IMR-90 (cell line): ENCODE data around the gene SNAP23. TPM values are rescaled to one million over a fixed set of nuclear protein-coding genes. Genes with fewer than 3 reads are reported as not detected.

ENCODE experiments used
- ATAC-seq: fragments of 200-7000 bp; cut with Tn5 transposase; 2 replicates; pipeline ENCODE4 v1.9.1; 2020; ENCODE audit warnings: low read depth, mild to moderate bottlenecking, moderate library complexity
- BruUV-seq: library from RNA; stranded (reverse); fragments of 400-500 nt; replicated peaks from 2 replicates; lab custom pipeline; 2021; lab: Mats Ljungman, UMichigan
- CTCF ChIA-PET: fragments of 300-600 bp; formaldehyde crosslinking; extraction: SDS; loops from one replicate; lab custom pipeline; 2021; ENCODE audit warnings: antibody characterized with exemption; lab: Yijun Ruan, JAX
- POLR2A ChIA-PET: fragments of 300-600 bp; sonication (Branson Sonifier 250); formaldehyde crosslinking; loops from one replicate; lab custom pipeline; 2022; ENCODE audit warnings: antibody characterized with exemption; ENCODE audit not compliant: unreplicated experiment; lab: Charles Lee
- DNase-seq: peaks from one replicate; pipeline ENCODE4 v3.0.0; 2013
- H2AFZ ChIP-seq: replicated peaks from 2 replicates; pipeline ENCODE3; 2013; ENCODE audit warnings: low read length, mild to moderate bottlenecking; ENCODE audit not compliant: poor library complexity
- H2AK5ac ChIP-seq: 2 replicates; pipeline ENCODE4 v1.6.1; 2013; ENCODE audit warnings: low read depth, low read length, inconsistent platforms
- H2AK9ac ChIP-seq: replicated peaks from 2 replicates; pipeline ENCODE3; 2013; ENCODE audit warnings: mild to moderate bottlenecking, low read depth, low read length, moderate library complexity; ENCODE audit not compliant: poor library complexity
- H2BK120ac ChIP-seq: 2 replicates; pipeline ENCODE4 v1.6.1; 2013; ENCODE audit warnings: low read depth, low read length, inconsistent platforms
- H2BK15ac ChIP-seq: 3 replicates; pipeline ENCODE4 v1.6.1; 2013; ENCODE audit warnings: low read depth, low read length, inconsistent platforms
- H2BK20ac ChIP-seq: 2 replicates; pipeline ENCODE4 v1.6.1; 2013; ENCODE audit warnings: low read depth, mild to moderate bottlenecking, inconsistent platforms, low read length, moderate library complexity
- H2BK5ac ChIP-seq: 2 replicates; pipeline ENCODE4 v1.6.1; 2013; ENCODE audit warnings: mild to moderate bottlenecking, low read depth, low read length, inconsistent platforms; ENCODE audit not compliant: poor library complexity, severe bottlenecking
- H3K14ac ChIP-seq: replicated peaks from 2 replicates; pipeline ENCODE4 v1.6.1; 2013; ENCODE audit warnings: low read depth, low read length, inconsistent platforms
- H3K18ac ChIP-seq: 2 replicates; pipeline ENCODE4 v1.6.1; 2013; ENCODE audit warnings: low read depth, low read length, control low read depth
- H3K23ac ChIP-seq: 2 replicates; pipeline ENCODE4 v1.6.1; 2013; ENCODE audit warnings: low read depth, low read length, inconsistent platforms
- H3K27ac ChIP-seq: 2 replicates; pipeline ENCODE4 v1.5.1; 2013; ENCODE audit warnings: mild to moderate bottlenecking, control low read depth, low read length; ENCODE audit not compliant: insufficient read depth
- H3K27me3 ChIP-seq: 2 replicates; pipeline ENCODE4 v1.6.1; 2013; ENCODE audit warnings: low read length; ENCODE audit not compliant: control insufficient read depth, insufficient read depth
- H3K36me3 ChIP-seq: 2 replicates; pipeline ENCODE4 v1.6.1; 2013; ENCODE audit warnings: low read length, mixed read lengths; ENCODE audit not compliant: control insufficient read depth, insufficient read depth
- H3K4ac ChIP-seq: 2 replicates; pipeline ENCODE4 v1.6.1; 2013; ENCODE audit warnings: low read depth, low read length, inconsistent platforms
- H3K4me1 ChIP-seq: 2 replicates; pipeline ENCODE4 v1.6.1; 2013; ENCODE audit warnings: low read length, mixed read lengths; ENCODE audit not compliant: control insufficient read depth, insufficient read depth
- H3K4me2 ChIP-seq: 2 replicates; pipeline ENCODE4 v1.6.1; 2013; ENCODE audit warnings: low read depth, mild to moderate bottlenecking, control low read depth, low read length, moderate library complexity
- H3K4me3 ChIP-seq: 2 replicates; pipeline ENCODE4 v1.5.1; 2013; ENCODE audit warnings: low read depth, mild to moderate bottlenecking, control low read depth, low read length, moderate library complexity; ENCODE audit not compliant: insufficient read depth
- H3K56ac ChIP-seq: 2 replicates; pipeline ENCODE4 v1.6.1; 2013; ENCODE audit warnings: low read length, inconsistent platforms; ENCODE audit not compliant: insufficient read depth; ENCODE audit errors: extremely low read depth
- H3K79me1 ChIP-seq, 2 experiments: 2 replicates each; pipeline ENCODE4 v1.6.1; 2013; ENCODE audit warnings: low read length in 2 of 2, inconsistent platforms in 1 of 2, low read depth in 1 of 2
- H3K9ac ChIP-seq: 2 replicates; pipeline ENCODE4 v1.6.1; 2013; ENCODE audit warnings: low read depth, low read length, control low read depth
- H3K9me1 ChIP-seq: 2 replicates; pipeline ENCODE4 v1.6.1; 2013; ENCODE audit warnings: low read length, inconsistent platforms; ENCODE audit not compliant: insufficient read depth
- H3K9me3 ChIP-seq: 2 replicates; pipeline ENCODE4 v1.6.1; 2013; ENCODE audit warnings: low read length; ENCODE audit not compliant: control insufficient read depth, insufficient read depth
- H4K20me1 ChIP-seq: 2 replicates; pipeline ENCODE4 v1.6.1; 2013; ENCODE audit warnings: low read length, inconsistent platforms; ENCODE audit not compliant: insufficient read depth
- H4K5ac ChIP-seq: 2 replicates; pipeline ENCODE4 v1.6.1; 2013; ENCODE audit warnings: mild to moderate bottlenecking, low read depth, low read length, control low read depth
- H4K8ac ChIP-seq, 2 experiments: 2 replicates each; pipeline ENCODE4 v1.6.1; 2013; ENCODE audit warnings: low read depth in 2 of 2, low read length in 2 of 2, control low read depth in 1 of 2, inconsistent platforms in 1 of 2
- H4K91ac ChIP-seq: 2 replicates; pipeline ENCODE4 v1.6.1; 2013; ENCODE audit warnings: low read depth, low read length, inconsistent platforms; ENCODE audit not compliant: insufficient read depth
- BHLHE40 ChIP-seq: fragments of 150-350 bp; IDR thresholded peaks from 2 replicates; pipeline ENCODE4 v1.6.1; 2016; ENCODE audit warnings: mild to moderate bottlenecking, low read depth, low read length
- CEBPB ChIP-seq: IDR thresholded peaks from 2 replicates; pipeline ENCODE4 v1.6.1; 2012; ENCODE audit warnings: low read depth, low read length, improper control_type of control experiment
- FOS ChIP-seq: fragments of 150-350 bp; IDR thresholded peaks from 2 replicates; pipeline ENCODE4 v1.6.1; 2016; ENCODE audit warnings: low read depth, low read length
- MAFK ChIP-seq: IDR thresholded peaks from 2 replicates; pipeline ENCODE4 v1.6.1; 2012; ENCODE audit warnings: low read depth, low read length, improper control_type of control experiment
- MAZ ChIP-seq: IDR thresholded peaks from 2 replicates; pipeline ENCODE4 v1.6.1; 2012; ENCODE audit warnings: low read depth, mild to moderate bottlenecking, low read length, improper control_type of control experiment, moderate library complexity, borderline replicate concordance
- MXI1 ChIP-seq: IDR thresholded peaks from 2 replicates; pipeline ENCODE4 v1.6.1; 2012; ENCODE audit warnings: low read depth, mild to moderate bottlenecking, low read length, moderate library complexity, borderline replicate concordance
- NFE2L2 ChIP-seq: fragments of 150-350 bp; IDR thresholded peaks from 2 replicates; pipeline ENCODE4 v1.6.1; 2016; ENCODE audit warnings: low read depth, mild to moderate bottlenecking, low read length
- POLR2A ChIP-seq: IDR thresholded peaks from 2 replicates; pipeline ENCODE4 v1.6.1; 2012; ENCODE audit warnings: mild to moderate bottlenecking, low read depth, low read length
- WGBS, 2 experiments: methylation state at CpG; one replicate each; pipeline versions ENCODE4 v1.1.5 to v1.1.7; 2013; ENCODE audit warnings: missing lambda C conversion rate in 2 of 2; ENCODE audit not compliant: insufficient read length in 1 of 2; ENCODE audit errors: extremely low coverage in 2 of 2; 5-methylcytosine and 5-hydroxymethylcytosine counted together
- dilution Hi-C: fragments of 300-500 bp; cut with HindIII; formaldehyde crosslinking; loops from one replicate; pipeline ENCODE4 v1.14.3; 2018; ENCODE audit warnings: low sequenced_read_pairs; ENCODE audit not compliant: unreplicated experiment
- in situ Hi-C: fragments of 300-500 bp; cut with MboI; formaldehyde crosslinking; loops from 3 replicates; pipeline ENCODE4 v1.14.3; 2019; ENCODE audit warnings: low sequenced_read_pairs, inconsistent platforms, mixed read lengths
- intact Hi-C: fragments of 100-400 bp; cut with micrococcal nuclease; formaldehyde crosslinking; loops from 2 replicates; pipeline ENCODE4 v1.10.0; 2022
- polyA plus RNA-seq, 3 experiments: library from polyadenylated mRNA; depleted of rRNA; stranded (reverse); fragments of >200 nt; gene quantifications; 2 replicates each; pipeline ENCODE4 v1.2.3, GENCODE V29; 2012; ENCODE audit warnings: low replicate concordance in 1 of 3
- total RNA-seq: library from RNA; depleted of rRNA; stranded (reverse); fragments of >200 nt; gene quantifications from 2 replicates; pipeline ENCODE4 v1.2.3, GENCODE V29; 2012
- TF ChIP-seq, protein P1 (sequence below): fragments of 150-350 bp; IDR thresholded peaks from 2 replicates; pipeline ENCODE4 v1.6.1; 2016; ENCODE audit warnings: low read depth, mild to moderate bottlenecking, low read length, moderate library complexity, borderline replicate concordance
- TF ChIP-seq, protein P2 (sequence below): conservative IDR thresholded peaks from 2 replicates; pipeline ENCODE4 v1.5.1; 2012; ENCODE audit warnings: mild to moderate bottlenecking, low read depth, low read length, improper control_type of control experiment

SNAP23 gene
- total and polyA plus RNA-seq, 2 of the 4 experiments (the other 2 are of a cell fraction) = 36.0 to 45.5 TPM

DNA sequence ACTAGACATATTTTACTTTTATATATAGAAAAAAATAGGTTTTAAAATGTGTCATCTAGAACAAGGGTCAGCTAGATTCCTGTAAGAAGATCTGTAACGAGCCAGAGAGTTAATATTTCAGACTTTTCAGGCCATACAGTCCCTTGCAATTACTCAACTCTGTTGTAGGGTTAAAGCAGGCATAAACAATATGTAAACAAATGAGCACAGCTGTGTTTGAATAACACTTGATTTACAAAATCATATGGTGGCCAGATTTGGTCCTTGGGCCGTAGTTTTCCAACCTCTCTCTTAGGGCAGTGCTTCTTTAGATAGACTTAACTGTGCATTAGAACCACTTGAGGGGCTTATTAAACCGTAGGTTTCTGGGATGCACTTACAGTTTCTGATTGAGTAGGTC lies 33.5 kb downstream of the SNAP23 start:
- ChIA-PET CTCF (no interaction called here), POLR2A (no interaction called here)
- TF ChIP-seq FOS (no peak), MXI1 (no peak), MAFK (no peak), BHLHE40 (no peak), MAZ (no peak), NFE2L2 (no peak), POLR2A (no peak), CEBPB (no peak)
- TF ChIP-seq, protein P1, sequence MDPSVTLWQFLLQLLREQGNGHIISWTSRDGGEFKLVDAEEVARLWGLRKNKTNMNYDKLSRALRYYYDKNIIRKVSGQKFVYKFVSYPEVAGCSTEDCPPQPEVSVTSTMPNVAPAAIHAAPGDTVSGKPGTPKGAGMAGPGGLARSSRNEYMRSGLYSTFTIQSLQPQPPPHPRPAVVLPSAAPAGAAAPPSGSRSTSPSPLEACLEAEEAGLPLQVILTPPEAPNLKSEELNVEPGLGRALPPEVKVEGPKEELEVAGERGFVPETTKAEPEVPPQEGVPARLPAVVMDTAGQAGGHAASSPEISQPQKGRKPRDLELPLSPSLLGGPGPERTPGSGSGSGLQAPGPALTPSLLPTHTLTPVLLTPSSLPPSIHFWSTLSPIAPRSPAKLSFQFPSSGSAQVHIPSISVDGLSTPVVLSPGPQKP = no peak
- TF ChIP-seq, protein P2, sequence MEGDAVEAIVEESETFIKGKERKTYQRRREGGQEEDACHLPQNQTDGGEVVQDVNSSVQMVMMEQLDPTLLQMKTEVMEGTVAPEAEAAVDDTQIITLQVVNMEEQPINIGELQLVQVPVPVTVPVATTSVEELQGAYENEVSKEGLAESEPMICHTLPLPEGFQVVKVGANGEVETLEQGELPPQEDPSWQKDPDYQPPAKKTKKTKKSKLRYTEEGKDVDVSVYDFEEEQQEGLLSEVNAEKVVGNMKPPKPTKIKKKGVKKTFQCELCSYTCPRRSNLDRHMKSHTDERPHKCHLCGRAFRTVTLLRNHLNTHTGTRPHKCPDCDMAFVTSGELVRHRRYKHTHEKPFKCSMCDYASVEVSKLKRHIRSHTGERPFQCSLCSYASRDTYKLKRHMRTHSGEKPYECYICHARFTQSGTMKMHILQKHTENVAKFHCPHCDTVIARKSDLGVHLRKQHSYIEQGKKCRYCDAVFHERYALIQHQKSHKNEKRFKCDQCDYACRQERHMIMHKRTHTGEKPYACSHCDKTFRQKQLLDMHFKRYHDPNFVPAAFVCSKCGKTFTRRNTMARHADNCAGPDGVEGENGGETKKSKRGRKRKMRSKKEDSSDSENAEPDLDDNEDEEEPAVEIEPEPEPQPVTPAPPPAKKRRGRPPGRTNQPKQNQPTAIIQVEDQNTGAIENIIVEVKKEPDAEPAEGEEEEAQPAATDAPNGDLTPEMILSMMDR = no peak
- Histone ChIP-seq H3K9me3 (no peaks in the 10 kb centered on the region), H4K5ac (no peak overlapping the region), H3K14ac (no peak overlapping the region), H3K36me3 (peaks cover 29% of the 10 kb centered on the region), H4K20me1 (no peaks in the 10 kb centered on the region), H3K56ac (no peak overlapping the region), H3K4me1 (no peaks in the 10 kb centered on the region), H3K27me3 (no peaks in the 10 kb centered on the region), H3K9me1 (no peaks in the 10 kb centered on the region; the same call in 1 of the 2 replicates), H2BK120ac (no peak overlapping the region), H3K18ac (no peak overlapping the region), H4K8ac (no peak overlapping the region), H3K4ac (no peak overlapping the region), H2BK15ac (no peak overlapping the region), H3K4me3 (no peak overlapping the region), H3K9ac (no peak overlapping the region), H2BK20ac (no peak overlapping the region), H4K91ac (no peak overlapping the region), H2BK5ac (no peak overlapping the region), H3K4me2 (no peak overlapping the region), H3K79me1 (no peaks in the 10 kb centered on the region; a peak in 1 of 4 replicates), H3K27ac (no peak overlapping the region), H3K23ac (no peak overlapping the region), H2AK5ac (no peak overlapping the region), H2AFZ (no peak overlapping the region), H2AK9ac (no peak overlapping the region)
- dilution Hi-C loops (no loop called here), in situ Hi-C loops (no loop called here), intact Hi-C loops (no loop called here)
- BruUV-seq = no TSS peak
- WGBS, 2 experiments = no CpG with 5 or more reads among the region's 3 CpGs
- DNase-seq (peak; percentile 45), ATAC-seq (peak; percentile 77)
